GM21528 (cell line): Measurements from ENCODE around the gene IPO11.
"Not testable (repeated sequence)": the region's sequence is repeated elsewhere in the genome, so short reads cannot be mapped to it uniquely, and the experiment has no call there.

ENCODE experiments used
- ATAC-seq: cut with Tn5 transposase; IDR thresholded peaks from one replicate; pipeline ENCODE4 v1.9.1; 2021; ENCODE audit warnings: mild to moderate bottlenecking, moderate library complexity; ENCODE audit not compliant: unreplicated experiment, low FRiP score

Gene IPO11

DNA sequence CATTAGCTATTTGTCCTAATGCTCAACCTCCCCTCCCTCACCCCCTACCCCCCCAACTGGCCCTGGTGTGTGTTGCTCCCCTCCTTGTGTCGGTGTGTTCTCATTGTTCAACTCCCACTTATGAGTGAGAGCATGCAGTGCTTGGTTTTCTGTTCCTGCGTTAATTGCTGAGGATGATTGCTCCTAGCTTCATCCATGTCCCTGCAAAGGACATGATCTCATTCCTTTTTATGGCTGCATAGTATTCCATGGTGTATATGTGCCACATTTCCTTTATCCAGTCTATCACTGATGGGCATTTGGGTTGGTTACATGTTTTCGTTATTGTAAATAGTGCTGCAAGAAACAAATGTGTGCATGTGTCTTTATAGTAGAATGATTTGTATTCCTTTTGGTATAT lies 153.2 kb downstream of the IPO11 start:
- ATAC-seq = not testable (repeated sequence)

DNA sequence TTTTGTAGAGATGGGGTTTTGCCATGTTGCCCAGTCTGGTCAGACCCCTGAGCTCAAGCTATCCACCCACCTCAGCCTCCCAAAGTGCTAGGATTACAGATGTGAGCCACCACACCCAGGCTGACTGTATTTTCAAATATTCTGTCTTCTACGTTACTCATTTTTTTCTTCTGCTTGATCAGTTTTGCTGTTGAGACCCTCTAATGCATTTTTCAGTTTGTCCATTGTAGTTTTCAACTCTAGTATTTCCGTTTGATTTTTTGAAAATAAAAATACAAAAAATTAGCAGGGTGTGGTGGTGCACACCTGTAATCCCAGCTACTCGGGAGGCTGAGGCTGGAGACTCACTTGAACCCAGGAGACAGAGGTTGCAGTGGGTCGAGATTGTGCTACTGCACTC lies 155.6 kb downstream of the IPO11 start:
- ATAC-seq = no peak

DNA sequence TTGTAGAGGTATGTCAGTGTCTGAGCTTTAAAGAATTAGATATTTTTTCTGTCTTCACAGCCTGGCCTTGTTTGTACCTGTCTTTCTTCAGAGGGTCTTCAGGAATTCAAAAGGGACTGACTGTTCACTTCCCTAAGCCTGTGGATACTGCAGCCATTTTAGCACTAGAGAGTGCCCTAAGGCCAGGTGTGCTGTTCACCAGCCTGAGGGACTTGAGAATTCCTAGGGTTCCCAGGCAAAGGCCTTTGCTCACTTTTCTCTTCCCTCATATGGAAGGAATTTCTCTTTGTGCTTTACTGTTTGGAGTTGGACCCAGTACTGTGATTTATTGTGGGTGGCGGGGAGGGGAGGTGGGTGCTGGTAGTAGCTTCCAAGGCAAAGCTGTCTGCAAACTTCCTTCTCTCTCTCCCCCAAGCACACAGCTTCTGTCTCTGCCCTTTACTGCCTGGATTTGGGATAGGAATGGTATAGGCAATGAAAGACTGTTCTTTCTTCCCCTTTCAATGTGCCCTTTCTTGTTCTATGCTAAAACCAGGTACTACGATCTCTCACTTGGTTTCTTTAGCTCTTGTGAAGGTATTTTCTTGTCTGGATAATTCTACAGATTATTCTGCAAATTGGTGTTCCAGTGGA lies 156.4 kb downstream of the IPO11 start:
- no peak for ATAC-seq

DNA sequence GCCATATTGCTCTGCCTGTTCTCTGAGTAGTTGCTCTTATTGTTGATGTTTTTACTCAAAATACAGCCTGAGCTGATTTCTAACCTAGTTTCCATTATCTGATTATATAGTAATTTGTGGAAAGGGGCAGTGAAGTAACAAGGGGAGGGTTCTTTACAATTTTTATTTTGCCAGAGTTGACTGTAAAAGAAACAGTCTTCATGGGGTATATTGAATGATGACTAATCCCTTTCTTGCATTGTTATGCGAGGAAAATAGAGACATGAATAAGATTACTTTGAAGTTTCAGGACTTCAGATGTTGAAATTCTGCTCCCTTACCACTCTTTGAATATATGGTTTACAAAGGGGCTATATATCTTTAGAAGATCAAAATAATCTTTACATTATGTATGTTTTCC lies 156.9 kb downstream of the IPO11 start:
- ATAC-seq = no peak

DNA sequence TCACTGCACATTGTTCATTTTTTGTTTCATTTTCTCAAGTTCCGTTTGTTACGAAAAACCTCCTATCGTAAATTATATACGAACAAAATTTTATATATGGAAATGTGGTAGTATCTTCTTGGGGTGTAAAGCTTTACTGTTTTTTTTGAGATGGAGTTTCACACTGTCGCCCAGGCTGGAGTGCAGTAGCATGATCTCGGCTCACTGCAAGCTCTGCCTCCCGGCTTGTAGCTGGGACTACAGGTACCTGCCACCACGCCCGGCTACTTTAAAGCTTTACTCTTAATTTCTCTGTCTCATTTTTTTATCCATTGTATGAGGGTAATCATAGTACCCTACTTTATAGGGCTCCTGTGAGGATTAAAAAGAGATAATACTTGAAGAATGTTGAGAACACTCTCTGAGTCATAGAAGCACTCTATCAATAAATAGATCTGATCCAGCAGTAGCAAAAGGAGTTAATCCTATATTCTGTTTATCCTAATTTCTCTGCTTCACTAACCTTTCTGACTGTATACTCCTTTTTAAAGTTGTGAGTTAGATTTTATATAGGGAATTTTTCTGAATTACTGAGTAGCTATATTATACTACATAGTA lies 160.5 kb downstream of the IPO11 start:
- no peak for ATAC-seq

DNA sequence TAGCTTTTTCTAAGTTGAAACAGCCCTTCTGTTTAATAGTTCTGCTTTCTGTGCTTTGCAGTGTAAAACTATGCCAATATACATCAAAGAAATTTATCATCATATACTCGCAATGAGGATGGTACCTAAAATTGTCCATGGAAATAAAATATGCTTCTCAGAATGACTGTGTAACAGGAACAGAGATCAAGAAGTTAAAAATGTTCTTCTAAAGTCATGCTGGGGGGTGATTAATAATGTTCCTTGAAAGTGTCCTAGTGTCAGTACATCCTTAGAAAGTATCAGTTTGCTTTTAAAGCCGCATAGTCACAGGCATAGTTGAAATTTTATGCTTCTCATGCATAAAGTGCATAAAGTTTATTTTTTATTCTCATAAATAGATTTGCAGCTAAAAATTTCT lies 162.0 kb downstream of the IPO11 start:
- no peak for ATAC-seq

DNA sequence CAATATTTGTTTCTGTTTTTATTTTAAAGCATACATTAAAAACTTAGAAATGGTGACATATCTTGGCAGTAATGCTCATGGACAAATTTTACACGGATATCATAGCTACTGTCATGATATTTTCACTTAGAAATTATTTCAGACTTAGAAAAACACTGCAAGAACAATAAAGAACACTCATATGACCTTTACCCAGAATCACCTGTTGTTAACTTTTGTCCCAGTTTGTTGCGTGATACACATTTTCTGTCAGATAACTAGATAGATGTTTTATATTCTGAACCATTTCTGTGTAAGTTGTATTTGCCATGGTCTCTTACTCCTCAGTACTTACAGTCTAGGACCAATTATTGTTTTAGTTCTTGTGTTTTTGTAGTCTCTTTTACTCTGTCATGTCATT lies 162.5 kb downstream of the IPO11 start:
- no peak for ATAC-seq

DNA sequence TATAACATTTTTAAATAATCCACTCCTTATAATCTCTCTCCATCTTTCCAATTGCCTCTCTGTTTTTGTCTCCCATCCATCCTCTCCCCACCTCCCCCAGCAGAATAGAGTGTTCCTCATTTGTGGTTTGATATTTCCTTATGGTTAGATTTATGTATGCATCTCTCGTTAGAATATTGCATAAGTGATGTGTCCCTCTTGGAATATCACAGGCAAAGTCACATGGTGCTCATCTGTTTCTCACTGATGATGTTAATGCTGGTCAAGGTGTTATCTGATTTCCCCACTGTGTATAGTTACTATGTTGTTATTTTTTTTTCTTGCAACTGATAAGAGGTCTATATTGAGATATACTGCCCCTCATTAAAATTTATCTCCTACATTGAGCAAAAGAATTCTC lies 162.9 kb downstream of the IPO11 start:
- no peak for ATAC-seq

DNA sequence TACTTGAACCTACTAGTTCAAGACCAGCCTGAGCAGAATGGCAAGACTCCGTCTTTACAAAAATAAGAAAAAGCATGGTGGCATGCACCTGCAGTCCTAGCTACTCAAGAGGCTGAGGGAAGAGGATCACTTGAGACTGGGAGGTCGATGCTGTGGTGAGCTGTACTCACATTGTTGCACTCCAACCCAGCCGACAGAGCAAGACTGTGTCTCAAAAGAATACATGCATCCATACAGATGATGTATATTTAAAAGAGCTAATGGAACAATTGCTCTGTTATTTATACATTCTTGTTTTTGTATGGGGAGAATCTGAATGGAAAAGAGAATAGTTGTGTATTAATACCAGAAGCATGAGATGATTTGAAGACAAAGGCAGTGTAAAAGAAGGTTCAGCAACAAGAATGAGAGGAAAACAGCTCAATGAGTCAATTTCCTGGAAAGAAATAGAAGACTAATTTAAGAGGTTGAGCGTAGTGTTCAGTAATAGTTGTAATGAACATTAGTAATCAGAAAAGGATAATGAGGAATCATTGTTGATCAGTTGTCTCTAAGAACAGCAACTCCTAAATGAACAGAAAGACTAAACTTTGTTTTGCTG lies 164.1 kb downstream of the IPO11 start:
- ATAC-seq = no peak

DNA sequence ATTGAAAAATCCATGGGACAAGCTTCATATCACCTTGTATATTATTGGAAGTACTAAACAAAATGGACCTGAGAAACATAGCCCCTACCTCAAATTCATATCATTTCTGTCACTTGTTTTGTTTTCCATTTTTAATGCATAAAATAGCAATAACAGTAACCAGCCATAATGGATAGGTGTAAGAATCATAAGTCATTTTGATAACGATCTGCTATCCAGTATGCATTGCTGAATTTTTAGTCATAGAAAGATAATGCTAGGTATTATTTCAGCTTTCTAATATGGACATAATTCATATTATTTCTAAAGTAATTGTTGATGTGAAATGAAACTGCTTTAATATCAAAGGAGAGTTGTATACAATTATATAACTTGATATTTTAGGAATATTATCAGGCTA lies 164.9 kb downstream of the IPO11 start:
- no peak for ATAC-seq

DNA sequence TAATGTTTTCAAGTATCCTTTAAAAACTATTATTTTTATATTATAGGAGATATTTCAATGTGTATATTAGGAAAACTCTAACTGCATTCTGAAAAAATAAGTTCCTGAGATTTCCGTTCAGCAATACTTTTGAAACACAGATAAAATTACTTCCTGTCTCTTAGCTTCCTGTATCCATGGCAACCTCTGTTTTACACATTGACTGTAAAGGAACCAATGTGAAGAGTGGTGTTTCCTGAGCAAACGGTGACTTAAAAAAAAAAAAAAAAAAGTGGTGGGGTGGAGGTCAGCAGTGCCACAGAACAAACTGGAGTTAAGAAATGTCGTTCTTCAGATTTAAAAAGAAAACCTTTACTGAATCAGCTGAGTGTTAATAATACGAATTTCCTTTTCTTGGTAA lies 166.0 kb downstream of the IPO11 start, which contains the start of gene LRRC70:
Gene LRRC70 (plus strand): TSS at position 280 of the 400 bp plus-strand sequence. CDS start 620 bp downstream, outside the sequence.
- ATAC-seq = peak; percentile 86

DNA sequence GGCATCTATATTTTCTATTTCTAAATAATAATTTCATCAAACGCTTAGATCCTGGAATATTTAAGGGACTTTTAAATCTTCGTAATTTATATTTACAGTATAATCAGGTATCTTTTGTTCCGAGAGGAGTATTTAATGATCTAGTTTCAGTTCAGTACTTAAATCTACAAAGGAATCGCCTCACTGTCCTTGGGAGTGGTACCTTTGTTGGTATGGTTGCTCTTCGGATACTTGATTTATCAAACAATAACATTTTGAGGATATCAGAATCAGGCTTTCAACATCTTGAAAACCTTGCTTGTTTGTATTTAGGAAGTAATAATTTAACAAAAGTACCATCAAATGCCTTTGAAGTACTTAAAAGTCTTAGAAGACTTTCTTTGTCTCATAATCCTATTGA lies 167.2 kb downstream of the IPO11 start:
- ATAC-seq = no peak

DNA sequence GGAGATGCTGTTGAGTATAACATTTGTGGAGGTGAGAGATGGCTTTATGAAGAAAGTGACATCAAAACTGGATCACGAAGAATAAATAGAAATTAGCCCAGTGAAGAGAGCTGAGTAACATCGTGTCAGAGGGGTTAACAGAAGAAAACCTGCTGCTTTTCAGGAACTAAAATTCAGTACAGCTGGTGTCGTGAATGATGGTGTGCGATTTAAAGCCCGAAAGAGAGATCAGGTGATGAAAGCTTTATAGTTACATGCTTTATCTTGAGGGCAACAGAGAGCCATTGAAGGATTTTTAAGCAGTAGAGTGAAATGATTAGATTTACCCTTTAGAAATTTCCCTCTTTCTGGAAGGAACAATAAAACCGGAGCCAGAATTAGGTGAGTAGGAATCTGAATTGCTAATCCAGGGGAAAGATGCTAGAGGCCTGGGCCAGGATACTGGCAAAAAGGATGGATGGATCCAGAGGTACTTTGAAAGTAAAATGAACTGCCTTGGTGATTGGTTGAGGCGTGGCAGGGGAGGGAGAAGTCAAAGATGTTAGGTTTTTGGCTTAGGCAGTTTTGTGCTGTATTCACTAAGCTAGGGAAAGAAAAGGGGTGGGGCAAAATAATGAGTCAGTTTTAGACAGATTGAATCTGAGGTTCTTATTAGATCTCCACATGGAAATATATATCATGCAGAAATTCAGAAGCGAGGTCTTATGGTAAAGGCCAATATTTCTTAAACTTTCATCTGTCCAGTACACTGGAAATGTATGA lies 169.5 kb downstream of the IPO11 start:
- ATAC-seq = no peak

DNA sequence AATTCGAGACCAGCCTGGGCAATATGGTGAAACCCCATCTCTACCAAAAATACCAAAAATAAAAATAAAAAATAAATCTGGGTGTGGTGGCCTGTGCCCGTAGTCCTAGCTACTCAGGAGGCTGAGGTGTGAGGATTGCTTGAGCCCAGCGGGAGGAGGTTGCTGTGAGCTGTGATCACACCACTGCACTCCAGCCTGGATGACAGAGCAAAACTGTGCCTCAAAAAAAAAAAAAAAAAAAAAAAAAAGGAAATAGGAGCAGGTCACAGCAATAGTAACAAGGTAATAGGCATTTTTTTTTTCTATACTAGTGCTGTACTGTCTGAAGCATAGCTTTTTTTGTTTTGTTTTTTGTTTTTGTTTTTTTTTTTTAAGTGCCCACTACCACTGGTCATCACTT lies 171.8 kb downstream of the IPO11 start:
- ATAC-seq = no peak

DNA sequence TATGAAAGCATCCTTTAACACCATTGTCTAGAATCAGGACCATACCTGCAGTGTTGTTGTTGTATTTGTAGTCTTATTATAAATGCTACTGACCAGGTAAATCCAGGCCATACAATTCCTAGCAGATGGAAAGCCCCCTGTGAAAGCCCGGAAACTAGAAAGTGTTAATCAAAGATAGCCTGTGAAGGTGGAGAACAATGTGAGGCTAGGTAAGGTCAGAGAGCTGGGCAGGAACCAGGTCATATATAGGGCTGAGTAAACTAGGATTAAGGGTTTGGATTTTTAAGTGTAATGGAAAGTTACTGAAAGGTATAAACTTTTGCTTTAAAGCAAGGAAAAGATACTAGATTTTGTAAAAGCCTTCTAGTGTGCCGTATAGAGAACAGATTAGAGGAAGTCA lies 172.7 kb downstream of the IPO11 start:
- ATAC-seq = no peak

DNA sequence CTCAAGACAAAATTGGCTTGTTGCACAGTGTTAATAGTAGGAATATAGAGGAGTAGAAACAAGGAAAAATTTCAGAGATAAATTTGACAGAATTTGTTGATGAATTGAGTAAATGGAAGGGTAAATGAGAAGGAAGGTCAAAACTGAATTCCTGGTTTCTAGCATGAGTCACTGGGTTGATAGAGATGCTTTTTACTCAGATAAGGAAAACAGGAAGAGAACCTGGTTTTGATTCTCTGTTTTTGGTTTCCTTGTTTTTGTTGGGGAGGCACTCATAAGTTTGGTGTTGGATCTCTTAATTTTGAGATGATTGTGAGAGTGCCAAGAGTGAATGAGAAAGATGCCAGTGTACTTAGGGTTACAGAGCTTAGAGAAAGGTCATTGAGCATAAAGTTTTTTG lies 173.2 kb downstream of the IPO11 start:
- no peak for ATAC-seq

DNA sequence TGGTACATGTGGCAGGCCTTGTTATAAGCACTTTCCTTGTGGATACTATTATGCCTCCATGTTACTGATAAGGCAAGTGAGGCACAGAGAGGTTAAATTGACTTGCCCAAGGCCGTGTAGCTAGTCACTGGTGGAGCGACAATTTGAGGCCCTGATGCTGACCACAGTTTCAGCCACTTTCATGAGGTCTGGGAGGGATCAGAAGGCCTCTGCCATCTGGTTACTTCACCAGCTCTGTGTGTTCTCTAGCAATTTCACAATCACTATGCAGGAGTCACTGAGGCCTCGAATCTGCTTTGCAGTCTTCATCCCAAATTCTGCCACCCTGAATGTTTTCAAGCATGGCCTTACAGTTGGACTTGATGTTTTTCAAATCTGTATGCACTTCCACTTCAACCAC lies 175.2 kb downstream of the IPO11 start:
- ATAC-seq = no peak

DNA sequence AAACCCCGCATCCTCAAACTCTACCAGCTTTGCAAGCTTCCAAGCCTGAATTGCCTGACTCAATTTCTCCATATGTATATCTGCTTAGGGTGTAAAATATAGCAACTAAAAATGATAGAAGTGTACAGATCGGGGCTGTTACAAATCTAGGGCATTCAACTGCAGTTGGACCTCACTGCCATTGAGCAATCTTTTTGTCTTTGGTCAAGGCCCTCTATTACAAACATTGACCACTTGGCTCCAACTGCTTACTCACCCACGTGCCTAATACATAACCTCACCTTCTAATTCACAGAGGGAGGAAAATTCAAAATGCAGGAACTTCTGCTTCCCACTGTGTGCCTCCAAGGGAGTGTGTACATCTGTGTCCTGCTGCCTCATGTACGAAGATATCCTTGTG lies 176.1 kb downstream of the IPO11 start:
- no peak for ATAC-seq

DNA sequence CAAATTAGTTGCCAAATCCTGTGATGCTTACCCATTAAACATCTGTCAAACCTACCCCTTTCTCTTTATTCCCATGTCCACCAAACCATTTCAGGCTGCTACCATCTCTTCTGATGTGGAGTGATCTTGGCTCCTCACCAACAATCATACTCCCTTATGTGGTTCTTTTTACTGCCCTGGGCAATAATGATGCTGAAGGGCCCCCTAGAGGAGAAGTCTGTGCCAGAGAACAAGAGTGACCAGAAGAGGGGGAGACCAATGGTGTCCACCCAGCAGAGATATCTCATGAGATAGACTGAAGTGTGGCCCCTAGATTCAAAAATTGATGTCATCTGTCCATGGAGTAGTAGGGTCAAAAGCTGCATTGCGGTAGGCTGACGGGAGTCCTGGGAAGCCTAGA lies 176.9 kb downstream of the IPO11 start:
- no peak for ATAC-seq

DNA sequence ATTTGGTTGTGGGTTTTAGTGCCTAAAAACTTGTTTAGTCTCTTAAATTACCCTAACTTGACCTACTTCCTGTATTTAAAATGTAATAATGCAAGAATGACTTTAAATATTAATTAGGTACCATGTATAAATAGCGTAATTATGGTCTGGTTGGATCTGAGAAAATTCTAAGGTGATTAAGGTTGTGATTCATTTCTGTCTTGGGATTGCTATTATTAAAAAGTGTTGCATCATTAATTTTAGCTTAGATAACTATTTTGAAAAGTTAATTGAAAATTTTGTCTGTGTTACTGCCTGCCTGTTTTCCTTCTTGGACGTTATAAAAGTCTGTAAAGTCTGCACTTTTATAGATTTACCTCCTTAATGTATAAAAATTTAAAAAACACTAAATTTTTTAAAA lies 177.8 kb downstream of the IPO11 start:
- no peak for ATAC-seq

DNA sequence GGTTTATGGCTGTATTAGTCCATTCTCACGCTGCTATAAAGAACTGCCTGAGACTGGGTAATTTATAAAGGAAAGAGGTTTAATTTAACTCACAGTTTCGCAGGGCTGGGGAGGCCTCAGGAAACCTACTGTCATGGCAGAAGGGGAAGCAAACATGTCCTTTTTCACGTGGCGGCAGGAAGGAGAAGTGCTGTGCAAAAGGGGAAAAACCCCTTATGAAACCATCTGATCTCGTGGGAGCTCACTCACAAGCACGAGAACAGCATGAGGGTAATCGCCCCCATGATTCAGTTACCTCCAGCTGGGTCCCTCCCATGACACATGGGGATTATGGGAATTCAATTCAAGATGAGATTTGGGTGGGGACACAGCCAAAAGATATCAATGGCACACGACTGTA lies 180.0 kb downstream of the IPO11 start:
- no peak for ATAC-seq

DNA sequence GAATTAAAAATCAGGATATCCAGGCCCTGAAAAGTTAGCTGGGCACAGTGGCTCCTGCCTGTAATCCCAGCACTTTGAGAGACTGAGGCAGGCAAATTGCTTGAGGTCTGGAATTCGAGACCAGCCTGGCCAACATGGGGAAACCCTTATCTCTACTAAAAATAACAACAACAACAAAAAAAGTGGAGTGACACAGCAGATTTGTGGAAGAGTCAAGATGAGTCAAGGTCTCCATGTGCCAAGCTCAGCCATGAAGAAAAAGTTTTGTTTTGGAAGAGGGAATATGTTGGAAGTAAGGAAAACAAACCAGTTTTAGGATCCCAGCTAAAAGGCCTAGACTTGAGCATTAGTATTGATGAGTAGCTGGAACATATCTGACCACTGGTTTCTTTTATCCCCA lies 180.8 kb downstream of the IPO11 start:
- no peak for ATAC-seq
